ENCODE data around the gene IGFBPL1. TPM values are rescaled to one million over a fixed set of nuclear protein-coding genes. Genes with fewer than 3 reads are reported as not detected.

IGFBPL1 gene
- total RNA-seq, 1 donor from 2014 or later = not detected

- TF ChIP-seq CTCF (IDR thresholded peaks at IDR 0.05; ENCODE audit: insufficient read depth, low read length, severe bottlenecking) = no peak
- Histone ChIP-seq H3K4me3 (ENCODE audit: low read depth, low read length) (no peak overlapping the region), H3K27me3 (ENCODE audit: control insufficient read depth, insufficient read depth, low read length) (no peaks in the 10 kb centered on the region), H3K36me3 (ENCODE audit: control insufficient read depth, insufficient read depth, low read length) (no peaks in the 10 kb centered on the region)
- DNase-seq (ENCODE audit: low read depth) = no peak
- FAIRE-seq = no peak
Measured at GRCh38 chr9:38356851-38357250, 67.4 kb downstream of the IGFBPL1 start.

Other genes starting within 250 kb of the IGFBPL1 start
- 4.6 and 11.1 TPM in 2 replicates for gene ALDH1B1, start 31.8 kb downstream of the IGFBPL1 start, total RNA-seq
- gene ANKRD18A, start 196.1 kb upstream of the IGFBPL1 start, total RNA-seq = 1.6 and 3.3 TPM in 2 replicates